GM12878 (cell line): ENCODE measurements around the gene ALAS2. TPM values are rescaled to one million over a fixed set of nuclear protein-coding genes. Genes with fewer than 3 reads are reported as not detected.

ENCODE experiments used
- ATAC-seq: fragments of 200-7000 bp; cut with Tn5 transposase; 3 replicates; pipeline ENCODE4 v1.9.1; 2020; ENCODE audit warnings: mild to moderate bottlenecking, moderate library complexity
- BruUV-seq: library from RNA; stranded (reverse); fragments of 400-500 nt; replicated peaks from 2 replicates; lab custom pipeline; 2021; lab: Mats Ljungman, UMichigan
- CTCF ChIA-PET: fragments of 300-600 bp; sonication (Branson Sonifier 250); formaldehyde crosslinking; extraction: SDS; loops from one replicate; lab custom pipeline; 2021; ENCODE audit warnings: inconsistent platforms; lab: Yijun Ruan, JAX
- POLR2A ChIA-PET: fragments of 350-600 bp; formaldehyde crosslinking; extraction: SDS; loops from one replicate; lab custom pipeline; 2021; ENCODE audit warnings: inconsistent platforms; lab: Charles Lee
- RAD21 ChIA-PET: fragments of 300-600 bp; sonication (Branson Sonifier 250); formaldehyde crosslinking; loops from one replicate; lab custom pipeline; 2023; ENCODE audit warnings: antibody characterized with exemption; ENCODE audit not compliant: unreplicated experiment; lab: Charles Lee
- SMC1A ChIA-PET: fragments of 300-600 bp; sonication (Branson Sonifier 250); formaldehyde crosslinking; loops from one replicate; lab custom pipeline; 2023; ENCODE audit not compliant: unreplicated experiment, uncharacterized antibody; lab: Charles Lee
- DNase-seq: peaks from one replicate; pipeline ENCODE4 v3.0.0-alpha.2; 2011; ENCODE audit warnings: low read depth, low spot score
- FAIRE-seq: peaks from 3 replicates; lab custom pipeline; 2011; peaks lifted over from hg19 to GRCh38; lab: Jason Lieb, UNC
- H2AFZ ChIP-seq: 2 replicates; pipeline ENCODE4 v1.6.0; 2011; ENCODE audit warnings: low read depth, low read length, control low read depth; ENCODE audit not compliant: control insufficient read depth
- H3K27ac ChIP-seq: 2 replicates; pipeline ENCODE4 v1.5.1; 2011; ENCODE audit warnings: control low read depth; ENCODE audit not compliant: control insufficient read depth, insufficient read depth
- H3K27me3 ChIP-seq, 2 experiments: replicated peaks in 1 of 2; 2 replicates each; pipeline versions ENCODE4 v1.6.0 to v1.6.1; 2011; ENCODE audit warnings: low read length in 1 of 2; ENCODE audit not compliant: control insufficient read depth in 2 of 2, insufficient read depth in 2 of 2
- H3K36me3 ChIP-seq, 2 experiments: 2 replicates each; pipeline ENCODE4 v1.5.1; 2011; ENCODE audit warnings: low read length in 1 of 2; ENCODE audit not compliant: control insufficient read depth in 2 of 2, insufficient read depth in 2 of 2
- H3K4me1 ChIP-seq: 2 replicates; pipeline ENCODE4 v1.6.1; 2011; ENCODE audit warnings: mild to moderate bottlenecking, low read length, moderate library complexity, mixed read lengths; ENCODE audit not compliant: control insufficient read depth, insufficient read depth
- H3K4me2 ChIP-seq: 2 replicates; pipeline ENCODE4 v1.6.0; 2011; ENCODE audit warnings: control low read depth; ENCODE audit not compliant: control insufficient read depth, insufficient read depth
- H3K4me3 ChIP-seq: fragments of 200-600 bp; sonication (generic); 2 replicates; pipeline ENCODE4 v1.5.1; 2016
- H3K79me2 ChIP-seq: 2 replicates; pipeline ENCODE4 v1.6.0; 2011; ENCODE audit warnings: low read length; ENCODE audit not compliant: control insufficient read depth, insufficient read depth
- H3K9ac ChIP-seq: 2 replicates; pipeline ENCODE4 v1.8.0; 2011; ENCODE audit warnings: low read length, control low read depth, mixed read lengths; ENCODE audit not compliant: control insufficient read depth, insufficient read depth
- H3K9me3 ChIP-seq: replicated peaks from 3 replicates; pipeline ENCODE4 v1.5.1; 2011; ENCODE audit warnings: mild to moderate bottlenecking, low read length; ENCODE audit not compliant: control insufficient read depth, insufficient read depth
- H4K20me1 ChIP-seq: 2 replicates; pipeline ENCODE4 v1.6.0; 2011; ENCODE audit not compliant: control insufficient read depth, insufficient read depth
- BCL11A ChIP-seq: IDR thresholded peaks from 2 replicates; pipeline ENCODE4 v1.6.1; 2011; ENCODE audit warnings: low read depth, low read length
- E2F4 ChIP-seq: IDR thresholded peaks from 2 replicates; pipeline ENCODE4 v1.6.1; 2012; ENCODE audit warnings: low read depth, low read length, improper control_type of control experiment
- MAX ChIP-seq: IDR thresholded peaks from 2 replicates; pipeline ENCODE4 v1.6.1; 2012; ENCODE audit warnings: low read depth, low read length, improper control_type of control experiment
- MEF2A ChIP-seq: IDR thresholded peaks from 2 replicates; pipeline ENCODE4 v1.6.1; 2011; ENCODE audit warnings: low read depth, mild to moderate bottlenecking, low read length, moderate library complexity; ENCODE audit not compliant: insufficient read depth
- PAX8 ChIP-seq: fragments of 450-650 bp; IDR thresholded peaks from 2 replicates; pipeline ENCODE4 v1.6.1; 2017; ENCODE audit warnings: mild to moderate bottlenecking, moderate library complexity
- POLR2A ChIP-seq: IDR thresholded peaks from 2 replicates; pipeline ENCODE4 v1.6.1; 2011; ENCODE audit warnings: low read depth, mild to moderate bottlenecking, low read length
- POU2F2 ChIP-seq: IDR thresholded peaks from 3 replicates; pipeline ENCODE4 v1.6.1; 2011; ENCODE audit warnings: low read depth, mild to moderate bottlenecking, low read length, borderline replicate concordance
- TCF12 ChIP-seq: IDR thresholded peaks from 2 replicates; pipeline ENCODE4 v1.6.1; 2011; ENCODE audit warnings: low read depth, mild to moderate bottlenecking, low read length
- ZBED1 ChIP-seq: IDR thresholded peaks from 2 replicates; pipeline ENCODE4 v1.6.1; 2016; ENCODE audit warnings: borderline replicate concordance
- WGBS: methylation state at CpG from one replicate; pipeline ENCODE4 v1.1.6; 2016; ENCODE audit warnings: low lambda C conversion rate; ENCODE audit not compliant: insufficient replicate concordance, insufficient coverage; ENCODE audit errors: missing lambda C conversion rate; 5-methylcytosine and 5-hydroxymethylcytosine counted together
- in situ Hi-C: fragments of 300-500 bp; cut with MboI; formaldehyde crosslinking; loops from 9 replicates; pipeline ENCODE4 v1.14.3; 2018; ENCODE audit warnings: mixed read lengths
- intact Hi-C: fragments of 100-400 bp; cut with micrococcal nuclease; formaldehyde crosslinking; loops from one replicate; pipeline ENCODE4 v1.14.2; 2022; ENCODE audit not compliant: unreplicated experiment
- polyA plus RNA-seq, 11 experiments: library from polyadenylated mRNA; depleted of rRNA in 4 of 11; unstranded in 6 of 11; stranded (reverse) in 5 of 11; fragments of >200 nt; fragmentation: Nextera tagmentation in 4 of 11; fragmentation: Illumina TruSeq in 1 of 11; extraction: Ambion mirVana in 4 of 11; extraction: Trizol in 1 of 11; gene quantifications; 1 replicate in 1 of 11; 2 replicates in 10 of 11; pipeline versions ENCODE4 v1.2.1 to v1.2.3, GENCODE V29; 2011 to 2016; ENCODE audit warnings: inconsistent platforms in 2 of 11, missing spikeins in 2 of 11, low read depth in 1 of 11
- total RNA-seq, 4 experiments: library from RNA; depleted of rRNA in 3 of 4; stranded (reverse); fragments of >200 nt in 3 of 4; fragmentation: Illumina TruSeq in 1 of 4; extraction: Trizol in 1 of 4; gene quantifications; 2 replicates each; pipeline versions ENCODE4 v1.2.1 to v1.2.3, GENCODE V29; 2013 to 2021
- TF ChIP-seq, protein P1 (sequence below): fragments of 450-650 bp; conservative IDR thresholded peaks from 2 replicates; pipeline ENCODE4 v1.6.1; 2017; ENCODE audit warnings: mild to moderate bottlenecking, moderate library complexity

ALAS2 gene
- total and polyA plus RNA-seq, 10 of the 15 experiments (the other 5 are each of a cell fraction or from before 2014, with no cell fraction given), result not detected

- intact Hi-C loops (no loop called here), in situ Hi-C loops (loop anchor here (10.0 kb wide), 1 partner anchor 374 kb away; no protein-coding TSS in a partner anchor)
- Histone ChIP-seq H3K79me2 (no peaks in the 10 kb centered on the region), H3K36me3 (peaks cover 1 to 4% of the 10 kb centered on the region in 2 experiments; a peak in 2 of 4 replicates), H3K4me3 (no peak overlapping the region), H3K9me3 (no peaks in the 10 kb centered on the region), H3K4me2 (no peak overlapping the region), H4K20me1 (no peaks in the 10 kb centered on the region), H3K9ac (no peak overlapping the region), H2AFZ (no peak overlapping the region), H3K27ac (no peak overlapping the region), H3K4me1 (no peaks in the 10 kb centered on the region), H3K27me3 (no peaks in the 10 kb centered on the region)
- POLR2A ChIA-PET, result interaction anchor here (0.7 to 2.9 kb wide), 2 partner anchors 9 to 14 kb away, joined by 3 to 18 read pairs; partner anchors contain the start of gene APEX2
- RAD21 ChIA-PET, result no interaction called here
- no peak for DNase-seq
- no peak; the same call in 1 of the 3 replicates for ATAC-seq
- WGBS, result 21% methylated on average over 9 of the region's 9 CpGs
- CTCF ChIA-PET, result interaction anchor here (1.8 kb wide), 1 partner anchor 9 kb away, joined by 9 read pairs; the partner anchor contains the start of gene APEX2
- no TSS peak for BruUV-seq
- SMC1A ChIA-PET, result interaction anchor here (0.6 kb wide), 1 partner anchor 45 kb away, joined by 3 read pairs; no protein-coding TSS in a partner anchor
- TF ChIP-seq TCF12, result 0 out of 2 replicates have a peak, but pooled peaks have one; percentile 1
- no peak for TF ChIP-seq MAX
- no peak for TF ChIP-seq ZBED1
- no peak for FAIRE-seq
Measured at GRCh38 chrX:55008571-55009358, 22.0 kb downstream of the ALAS2 start.

GRCh38 chrX:55007656-55008055 is 23.1 kb downstream of the ALAS2 start:
- in situ Hi-C loops (loop anchor here (10.0 kb wide), 1 partner anchor 373 kb away; no protein-coding TSS in a partner anchor), intact Hi-C loops (no loop called here)
- H3K4me1 ChIP-seq, result no peaks in the 10 kb centered on the region
- 59% methylated on average over 6 of the region's 6 CpGs for WGBS
- H3K27ac ChIP-seq, result no peak overlapping the region
- no peak overlapping the region for H3K4me2 ChIP-seq
- no peaks in the 10 kb centered on the region for H3K79me2 ChIP-seq
- ChIA-PET POLR2A (interaction anchor here (0.7 to 2.9 kb wide), 2 partner anchors 8 to 13 kb away, joined by 3 to 18 read pairs; partner anchors contain the start of gene APEX2), SMC1A (interaction anchor here (0.6 kb wide), 1 partner anchor 47 kb away, joined by 3 read pairs; no protein-coding TSS in a partner anchor), RAD21 (no interaction called here), CTCF (no interaction called here)
- no peaks in the 10 kb centered on the region for H4K20me1 ChIP-seq
- H3K9ac ChIP-seq, result no peak overlapping the region
- H3K27me3 ChIP-seq, result no peaks in the 10 kb centered on the region
- no peak overlapping the region for H2AFZ ChIP-seq
- peaks cover 1 to 4% of the 10 kb centered on the region in 2 experiments; a peak in 2 of 4 replicates for H3K36me3 ChIP-seq
- H3K4me3 ChIP-seq, result no peak overlapping the region
- FAIRE-seq, result no peak
- H3K9me3 ChIP-seq, result no peaks in the 10 kb centered on the region
- no peak for DNase-seq
- BruUV-seq, result no TSS peak
- ATAC-seq, result no peak
- TF ChIP-seq POU2F2 (no peak), BCL11A (no peak), PAX8 (no peak), MEF2A (no peak), E2F4 (no peak), POLR2A (no peak)
- TF ChIP-seq, protein P1, sequence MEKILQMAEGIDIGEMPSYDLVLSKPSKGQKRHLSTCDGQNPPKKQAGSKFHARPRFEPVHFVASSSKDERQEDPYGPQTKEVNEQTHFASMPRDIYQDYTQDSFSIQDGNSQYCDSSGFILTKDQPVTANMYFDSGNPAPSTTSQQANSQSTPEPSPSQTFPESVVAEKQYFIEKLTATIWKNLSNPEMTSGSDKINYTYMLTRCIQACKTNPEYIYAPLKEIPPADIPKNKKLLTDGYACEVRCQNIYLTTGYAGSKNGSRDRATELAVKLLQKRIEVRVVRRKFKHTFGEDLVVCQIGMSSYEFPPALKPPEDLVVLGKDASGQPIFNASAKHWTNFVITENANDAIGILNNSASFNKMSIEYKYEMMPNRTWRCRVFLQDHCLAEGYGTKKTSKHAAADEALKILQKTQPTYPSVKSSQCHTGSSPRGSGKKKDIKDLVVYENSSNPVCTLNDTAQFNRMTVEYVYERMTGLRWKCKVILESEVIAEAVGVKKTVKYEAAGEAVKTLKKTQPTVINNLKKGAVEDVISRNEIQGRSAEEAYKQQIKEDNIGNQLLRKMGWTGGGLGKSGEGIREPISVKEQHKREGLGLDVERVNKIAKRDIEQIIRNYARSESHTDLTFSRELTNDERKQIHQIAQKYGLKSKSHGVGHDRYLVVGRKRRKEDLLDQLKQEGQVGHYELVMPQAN, result no peak
